GM12878 (cell line): ENCODE measurements around the gene DUOX2. TPM values are rescaled to one million over a fixed set of nuclear protein-coding genes. Genes with fewer than 3 reads are reported as not detected.

Experiments used
- IRF3 ChIP-seq: fragments of 450-650 bp; IDR thresholded peaks from 2 replicates; pipeline ENCODE4 v1.6.1; 2014; ENCODE audit warnings: mild to moderate bottlenecking
- KAT2A ChIP-seq: conservative IDR thresholded peaks from 2 replicates; pipeline ENCODE4 v1.6.1; 2011; ENCODE audit warnings: low read depth, low read length; ENCODE audit not compliant: control insufficient read depth
- MEF2A ChIP-seq: IDR thresholded peaks from 2 replicates; pipeline ENCODE4 v1.6.1; 2011; ENCODE audit warnings: low read depth, mild to moderate bottlenecking, low read length, moderate library complexity; ENCODE audit not compliant: insufficient read depth
- MYC ChIP-seq: IDR thresholded peaks from 2 replicates; pipeline ENCODE4 v1.6.1; 2011; ENCODE audit warnings: mild to moderate bottlenecking, low read length, moderate library complexity, inconsistent platforms; ENCODE audit not compliant: insufficient read depth, insufficient replicate concordance, insufficient read length, severe bottlenecking
- REST ChIP-seq: IDR thresholded peaks from 2 replicates; pipeline ENCODE4 v1.6.1; 2012; ENCODE audit warnings: mild to moderate bottlenecking, low read depth, low read length
- SIX5 ChIP-seq: IDR thresholded peaks from 2 replicates; pipeline ENCODE4 v1.6.1; 2011; ENCODE audit warnings: mild to moderate bottlenecking, low read depth, low read length, moderate library complexity; ENCODE audit not compliant: severe bottlenecking
- ZNF687 ChIP-seq: fragments of 450-650 bp; IDR thresholded peaks from 2 replicates; pipeline ENCODE4 v1.6.1; 2017; ENCODE audit warnings: mild to moderate bottlenecking, moderate library complexity
- polyA plus RNA-seq, 11 experiments: library from polyadenylated mRNA; depleted of rRNA in 4 of 11; unstranded in 6 of 11; stranded (reverse) in 5 of 11; fragments of >200 nt; fragmentation: Nextera tagmentation in 4 of 11; fragmentation: Illumina TruSeq in 1 of 11; extraction: Ambion mirVana in 4 of 11; extraction: Trizol in 1 of 11; gene quantifications; 1 replicate in 1 of 11; 2 replicates in 10 of 11; pipeline versions ENCODE4 v1.2.1 to v1.2.3, GENCODE V29; 2011 to 2016; ENCODE audit warnings: inconsistent platforms in 2 of 11, missing spikeins in 2 of 11, low read depth in 1 of 11
- total RNA-seq, 4 experiments: library from RNA; depleted of rRNA in 3 of 4; stranded (reverse); fragments of >200 nt in 3 of 4; fragmentation: Illumina TruSeq in 1 of 4; extraction: Trizol in 1 of 4; gene quantifications; 2 replicates each; pipeline versions ENCODE4 v1.2.1 to v1.2.3, GENCODE V29; 2013 to 2021

Gene DUOX2
- total and polyA plus RNA-seq, 10 of the 15 experiments (the other 5 are each of a cell fraction or from before 2014, with no cell fraction given): 0.05 TPM; not detected in 9

GRCh38 chr15:45122719-45123118, 8.7 kb upstream of the DUOX2 start (continued):
- TF ChIP-seq IRF3: no peak
- TF ChIP-seq MYC: no peak
- no peak for TF ChIP-seq KAT2A
- TF ChIP-seq SIX5: no peak
- no peak for TF ChIP-seq ZNF687
- TF ChIP-seq MEF2A: no peak
- TF ChIP-seq REST: no peak
